Measurements from ENCODE around the gene MRM3. TPM values are rescaled to one million over a fixed set of nuclear protein-coding genes. Genes with fewer than 3 reads are reported as not detected.

The MRM3 gene
- polyA plus RNA-seq, 1 donor from 2014 or later = 20.0 TPM

DNA sequence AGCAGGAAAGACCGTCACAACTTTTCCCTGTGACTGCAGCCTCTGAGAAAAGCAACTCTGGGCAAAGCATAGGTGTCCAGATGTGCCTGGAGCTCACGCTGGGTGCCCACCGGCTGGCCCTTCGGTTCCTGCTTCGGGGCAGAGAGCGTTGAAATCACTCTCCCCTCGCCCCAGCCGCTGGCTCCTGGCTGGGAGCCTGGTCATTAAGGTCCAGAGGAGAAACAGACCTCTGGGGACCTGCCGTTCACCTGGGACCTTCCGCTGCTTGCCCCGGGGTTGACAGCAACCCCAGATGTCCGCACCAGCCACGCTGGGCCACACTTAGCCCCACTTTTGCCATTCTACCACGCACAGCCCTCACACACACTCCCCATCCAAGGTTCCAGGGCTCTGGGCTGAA lies 13.1 kb downstream of the MRM3 start:
- TF ChIP-seq SMC3 (conservative IDR thresholded peaks at IDR 0.05; ENCODE audit: poor library complexity) (no peak), POLR2AphosphoS5 (IDR thresholded peaks at IDR 0.05) (no peak), EZH2 (IDR thresholded peaks at IDR 0.05; ENCODE audit: borderline replicate concordance, insufficient read depth, low read length, poor library complexity, severe bottlenecking) (no peak), RAD21 (conservative IDR thresholded peaks at IDR 0.05) (no peak), TAF1 (IDR thresholded peaks at IDR 0.05; ENCODE audit: low read depth) (no peak), MXI1 (conservative IDR thresholded peaks at IDR 0.05; ENCODE audit: poor library complexity, severe bottlenecking) (no peak), EP300 (conservative IDR thresholded peaks at IDR 0.05; ENCODE audit: poor library complexity, severe bottlenecking) (no peak)
- TF ChIP-seq, protein P1, sequence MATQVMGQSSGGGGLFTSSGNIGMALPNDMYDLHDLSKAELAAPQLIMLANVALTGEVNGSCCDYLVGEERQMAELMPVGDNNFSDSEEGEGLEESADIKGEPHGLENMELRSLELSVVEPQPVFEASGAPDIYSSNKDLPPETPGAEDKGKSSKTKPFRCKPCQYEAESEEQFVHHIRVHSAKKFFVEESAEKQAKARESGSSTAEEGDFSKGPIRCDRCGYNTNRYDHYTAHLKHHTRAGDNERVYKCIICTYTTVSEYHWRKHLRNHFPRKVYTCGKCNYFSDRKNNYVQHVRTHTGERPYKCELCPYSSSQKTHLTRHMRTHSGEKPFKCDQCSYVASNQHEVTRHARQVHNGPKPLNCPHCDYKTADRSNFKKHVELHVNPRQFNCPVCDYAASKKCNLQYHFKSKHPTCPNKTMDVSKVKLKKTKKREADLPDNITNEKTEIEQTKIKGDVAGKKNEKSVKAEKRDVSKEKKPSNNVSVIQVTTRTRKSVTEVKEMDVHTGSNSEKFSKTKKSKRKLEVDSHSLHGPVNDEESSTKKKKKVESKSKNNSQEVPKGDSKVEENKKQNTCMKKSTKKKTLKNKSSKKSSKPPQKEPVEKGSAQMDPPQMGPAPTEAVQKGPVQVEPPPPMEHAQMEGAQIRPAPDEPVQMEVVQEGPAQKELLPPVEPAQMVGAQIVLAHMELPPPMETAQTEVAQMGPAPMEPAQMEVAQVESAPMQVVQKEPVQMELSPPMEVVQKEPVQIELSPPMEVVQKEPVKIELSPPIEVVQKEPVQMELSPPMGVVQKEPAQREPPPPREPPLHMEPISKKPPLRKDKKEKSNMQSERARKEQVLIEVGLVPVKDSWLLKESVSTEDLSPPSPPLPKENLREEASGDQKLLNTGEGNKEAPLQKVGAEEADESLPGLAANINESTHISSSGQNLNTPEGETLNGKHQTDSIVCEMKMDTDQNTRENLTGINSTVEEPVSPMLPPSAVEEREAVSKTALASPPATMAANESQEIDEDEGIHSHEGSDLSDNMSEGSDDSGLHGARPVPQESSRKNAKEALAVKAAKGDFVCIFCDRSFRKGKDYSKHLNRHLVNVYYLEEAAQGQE (IDR thresholded peaks at IDR 0.05; ENCODE audit: borderline replicate concordance) = no peak
- TF ChIP-seq, protein P2, sequence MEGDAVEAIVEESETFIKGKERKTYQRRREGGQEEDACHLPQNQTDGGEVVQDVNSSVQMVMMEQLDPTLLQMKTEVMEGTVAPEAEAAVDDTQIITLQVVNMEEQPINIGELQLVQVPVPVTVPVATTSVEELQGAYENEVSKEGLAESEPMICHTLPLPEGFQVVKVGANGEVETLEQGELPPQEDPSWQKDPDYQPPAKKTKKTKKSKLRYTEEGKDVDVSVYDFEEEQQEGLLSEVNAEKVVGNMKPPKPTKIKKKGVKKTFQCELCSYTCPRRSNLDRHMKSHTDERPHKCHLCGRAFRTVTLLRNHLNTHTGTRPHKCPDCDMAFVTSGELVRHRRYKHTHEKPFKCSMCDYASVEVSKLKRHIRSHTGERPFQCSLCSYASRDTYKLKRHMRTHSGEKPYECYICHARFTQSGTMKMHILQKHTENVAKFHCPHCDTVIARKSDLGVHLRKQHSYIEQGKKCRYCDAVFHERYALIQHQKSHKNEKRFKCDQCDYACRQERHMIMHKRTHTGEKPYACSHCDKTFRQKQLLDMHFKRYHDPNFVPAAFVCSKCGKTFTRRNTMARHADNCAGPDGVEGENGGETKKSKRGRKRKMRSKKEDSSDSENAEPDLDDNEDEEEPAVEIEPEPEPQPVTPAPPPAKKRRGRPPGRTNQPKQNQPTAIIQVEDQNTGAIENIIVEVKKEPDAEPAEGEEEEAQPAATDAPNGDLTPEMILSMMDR (IDR thresholded peaks at IDR 0.05; ENCODE audit: poor library complexity, severe bottlenecking) = no peak
- no peaks in the 10 kb centered on the region for H3K9me2 ChIP-seq (ENCODE audit: insufficient read depth, low read length)
- H3K4me2 ChIP-seq (ENCODE audit: low read length) = no peak overlapping the region
- H3F3A ChIP-seq (ENCODE audit: insufficient read depth, low read length, poor library complexity, severe bottlenecking) = no peaks in the 10 kb centered on the region
- H3K4me3 ChIP-seq (ENCODE audit: low read length) = no peak overlapping the region
- no peaks in the 10 kb centered on the region for H3K36me3 ChIP-seq (ENCODE audit: insufficient read depth, low read length)
- no peaks in the 10 kb centered on the region for H3K9me3 ChIP-seq (ENCODE audit: low read length)
- H3K27me3 ChIP-seq (ENCODE audit: insufficient read depth, low read depth, low read length) = no peaks in the 10 kb centered on the region
- H3K79me2 ChIP-seq (replicated peaks; ENCODE audit: insufficient read depth, low read length) = no peaks in the 10 kb centered on the region
- H2AFZ ChIP-seq (ENCODE audit: low read depth, low read length) = no peak overlapping the region
- H3K27ac ChIP-seq (ENCODE audit: low read length) = peak overlapping the region; percentile 76
- H3K9ac ChIP-seq (ENCODE audit: low read length) = peak overlapping the region; percentile 56
- H4K20me1 ChIP-seq (ENCODE audit: insufficient read depth) = no peaks in the 10 kb centered on the region

DNA sequence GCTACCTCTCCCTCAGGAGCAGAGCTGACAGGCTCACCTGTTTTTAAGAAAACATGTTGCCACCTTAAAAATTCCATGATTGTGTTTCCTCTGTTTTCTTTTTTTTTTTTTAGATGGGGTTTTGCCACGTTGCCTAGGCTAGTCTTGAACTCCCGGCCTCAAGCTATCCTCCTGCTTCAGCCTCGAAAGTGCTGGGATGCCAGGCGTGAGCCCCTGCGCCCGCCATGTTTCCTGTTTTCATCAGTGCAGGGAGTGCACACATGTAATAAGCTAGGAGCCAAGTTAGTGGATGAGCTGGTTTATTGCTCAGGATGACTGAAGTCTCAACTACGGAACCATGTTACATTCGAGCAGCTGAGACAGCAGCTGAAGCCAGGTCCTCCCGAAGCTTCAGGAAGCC lies 13.6 kb downstream of the MRM3 start:
- H3K9me2 ChIP-seq (ENCODE audit: insufficient read depth, low read length) = no peaks in the 10 kb centered on the region
- H3K36me3 ChIP-seq (ENCODE audit: insufficient read depth, low read length) = no peaks in the 10 kb centered on the region
- no peaks in the 10 kb centered on the region for H3K79me2 ChIP-seq (replicated peaks; ENCODE audit: insufficient read depth, low read length)
- no peak overlapping the region for H3K4me3 ChIP-seq (ENCODE audit: low read length)
- no peaks in the 10 kb centered on the region for H3F3A ChIP-seq (ENCODE audit: insufficient read depth, low read length, poor library complexity, severe bottlenecking)
- H3K27me3 ChIP-seq (ENCODE audit: insufficient read depth, low read depth, low read length) = no peaks in the 10 kb centered on the region
- no peaks in the 10 kb centered on the region for H4K20me1 ChIP-seq (ENCODE audit: insufficient read depth)
- TF ChIP-seq EZH2 (IDR thresholded peaks at IDR 0.05; ENCODE audit: borderline replicate concordance, insufficient read depth, low read length, poor library complexity, severe bottlenecking) = no peak
- TF ChIP-seq TAF1 (IDR thresholded peaks at IDR 0.05; ENCODE audit: low read depth) = no peak
- TF ChIP-seq POLR2AphosphoS5 (IDR thresholded peaks at IDR 0.05) = no peak
- TF ChIP-seq SMC3 (conservative IDR thresholded peaks at IDR 0.05; ENCODE audit: poor library complexity) = no peak
- no peak for TF ChIP-seq RAD21 (conservative IDR thresholded peaks at IDR 0.05)
- no peak for TF ChIP-seq EP300 (conservative IDR thresholded peaks at IDR 0.05; ENCODE audit: poor library complexity, severe bottlenecking)
- TF ChIP-seq, protein P1 (IDR thresholded peaks at IDR 0.05; ENCODE audit: borderline replicate concordance) = no peak
- no peak for TF ChIP-seq MXI1 (conservative IDR thresholded peaks at IDR 0.05; ENCODE audit: poor library complexity, severe bottlenecking)
- TF ChIP-seq, protein P2 (IDR thresholded peaks at IDR 0.05; ENCODE audit: poor library complexity, severe bottlenecking) = no peak
- no peak overlapping the region for H2AFZ ChIP-seq (ENCODE audit: low read depth, low read length)
- no peaks in the 10 kb centered on the region for H3K9me3 ChIP-seq (ENCODE audit: low read length)
- H3K27ac ChIP-seq (ENCODE audit: low read length) = no peak overlapping the region
- peak overlapping the region; percentile 56 for H3K9ac ChIP-seq (ENCODE audit: low read length)
- H3K4me2 ChIP-seq (ENCODE audit: low read length) = no peak overlapping the region
